ENCODE measurements around the gene TRA2B.
"Not testable (repeated sequence)": the region's sequence is repeated elsewhere in the genome, so short reads cannot be mapped to it uniquely, and the experiment has no call there.

TRA2B gene

GRCh38 chr3:185928496-185928895, 9.3 kb downstream of the TRA2B start:
- DNase-seq (ENCODE audit: low read depth in 4 of 4, low spot score in 1 of 4): no peak

DNA sequence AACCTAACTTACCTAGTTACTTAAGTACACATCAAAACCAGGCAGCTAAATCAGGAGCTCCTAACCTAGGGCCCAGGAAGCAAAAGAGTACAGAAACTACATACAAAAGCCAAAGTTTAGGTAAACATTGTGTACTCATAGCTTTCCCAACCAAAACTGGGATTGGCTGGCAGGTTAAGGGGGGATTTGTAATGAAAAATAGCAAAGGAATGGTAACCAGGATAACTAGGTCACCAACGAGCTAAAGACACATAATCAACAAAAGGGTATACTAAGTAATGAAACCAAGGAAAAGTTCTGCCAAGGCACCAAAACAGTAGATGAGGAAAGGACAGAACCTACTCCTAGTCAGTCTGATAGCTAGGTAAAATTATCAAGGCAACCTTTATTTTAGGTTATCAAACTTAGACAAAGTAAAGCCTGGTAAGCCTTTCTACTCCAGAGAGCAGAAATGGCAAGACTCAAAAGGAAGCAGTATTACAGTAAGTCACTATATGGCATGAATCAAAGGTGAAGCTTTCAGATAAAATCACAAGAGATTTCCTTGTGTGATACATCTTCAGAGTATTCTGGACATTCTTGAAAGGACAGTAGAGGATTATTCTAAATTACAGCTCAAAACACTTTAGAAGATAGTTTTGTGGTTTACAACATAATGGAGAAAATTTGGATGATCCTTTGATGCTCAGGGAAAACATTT, 10.2 kb downstream of the TRA2B start:
- DNase-seq (ENCODE audit: low read depth in 4 of 4, low spot score in 1 of 4): no peak

DNA sequence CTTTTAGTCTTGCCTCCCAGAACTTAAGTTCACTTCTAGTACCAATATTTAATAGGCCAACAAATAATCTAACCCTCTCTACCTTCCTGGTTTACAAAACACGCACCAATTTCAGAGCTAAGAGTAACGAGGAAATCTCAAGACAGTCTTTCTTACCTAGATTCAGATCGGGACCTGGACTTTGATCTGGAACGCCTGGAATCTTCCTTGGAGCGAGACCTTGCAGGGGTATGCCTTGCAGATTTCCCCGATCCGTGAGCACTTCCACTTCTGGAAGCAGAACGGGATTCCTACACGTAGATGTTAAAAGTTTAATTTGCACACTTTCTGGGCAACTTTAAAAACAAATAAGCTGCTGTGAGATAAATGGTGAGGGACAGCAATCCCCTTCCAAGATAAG, 11.4 kb downstream of the TRA2B start:
- no peak for DNase-seq (ENCODE audit: low read depth in 4 of 4, low spot score in 1 of 4)

- no peak for DNase-seq (ENCODE audit: low read depth in 4 of 4, low spot score in 1 of 4)
These were observed 12.5 kb downstream of the TRA2B start for GRCh38 chr3:185925353-185925752.

DNA sequence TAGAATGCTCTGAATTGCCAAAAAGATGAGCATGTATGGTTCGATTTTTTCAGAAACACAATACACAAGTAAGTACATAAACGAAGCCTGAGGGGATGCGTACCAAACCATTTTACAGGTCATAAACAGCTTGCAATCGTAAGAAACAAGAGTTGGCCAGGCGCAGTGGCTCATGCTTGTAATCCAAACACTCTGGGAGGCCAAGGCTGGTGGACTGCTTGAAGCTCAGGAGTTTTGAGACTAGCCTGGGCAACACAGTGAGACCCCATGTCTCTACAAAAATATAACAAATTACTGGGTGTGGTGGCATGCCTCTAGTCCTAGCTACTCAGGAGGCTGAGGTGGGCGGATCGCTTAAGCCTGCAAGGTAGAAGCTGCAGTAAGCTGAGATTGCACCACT, 13.4 kb downstream of the TRA2B start:
- no peak for DNase-seq (ENCODE audit: low read depth in 4 of 4, low spot score in 1 of 4)

GRCh38 chr3:185920184-185920583, 17.6 kb downstream of the TRA2B start:
- no peak for DNase-seq (ENCODE audit: low read depth in 4 of 4, low spot score in 1 of 4)

DNA sequence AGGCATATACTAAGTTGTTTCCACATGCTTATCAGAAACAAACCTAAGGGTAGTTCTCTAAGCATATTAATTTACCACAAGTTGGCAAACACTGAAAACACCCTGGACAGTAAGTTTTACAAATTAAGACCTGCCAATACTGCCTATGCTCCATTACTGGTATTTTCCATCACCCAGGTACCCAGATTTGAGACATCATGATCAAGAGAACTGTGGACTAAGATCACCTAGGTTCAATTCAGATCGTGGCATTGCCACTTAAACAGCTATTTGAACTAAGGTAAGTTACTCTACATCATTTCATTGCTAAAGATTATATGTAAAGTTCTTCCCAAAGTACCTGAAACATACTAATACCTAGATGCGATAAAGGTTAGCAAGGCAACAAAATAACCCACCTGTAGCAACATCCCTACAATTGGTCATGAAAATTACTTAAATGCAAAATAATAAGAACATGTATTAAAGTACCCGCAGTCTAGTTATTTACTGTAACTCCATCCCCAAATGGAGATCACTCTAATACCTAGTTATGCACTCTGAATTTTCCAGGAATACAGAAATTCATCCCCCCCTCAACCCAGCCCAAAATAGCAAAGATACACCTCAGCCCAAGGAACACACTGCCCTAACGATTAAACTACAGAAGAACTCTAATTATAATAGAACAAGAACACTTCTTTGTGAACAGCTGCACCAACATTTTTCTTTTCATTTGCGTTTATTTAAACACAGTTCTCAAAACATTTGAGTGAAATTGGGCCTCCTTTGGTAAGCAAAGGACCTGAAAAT, 21.6 kb downstream of the TRA2B start:
- no peak for DNase-seq (ENCODE audit: low read depth in 4 of 4, low spot score in 1 of 4)

GRCh38 chr3:185915642-185916041, 22.2 kb downstream of the TRA2B start:
- DNase-seq (ENCODE audit: low read depth in 4 of 4, low spot score in 1 of 4): no peak

DNA sequence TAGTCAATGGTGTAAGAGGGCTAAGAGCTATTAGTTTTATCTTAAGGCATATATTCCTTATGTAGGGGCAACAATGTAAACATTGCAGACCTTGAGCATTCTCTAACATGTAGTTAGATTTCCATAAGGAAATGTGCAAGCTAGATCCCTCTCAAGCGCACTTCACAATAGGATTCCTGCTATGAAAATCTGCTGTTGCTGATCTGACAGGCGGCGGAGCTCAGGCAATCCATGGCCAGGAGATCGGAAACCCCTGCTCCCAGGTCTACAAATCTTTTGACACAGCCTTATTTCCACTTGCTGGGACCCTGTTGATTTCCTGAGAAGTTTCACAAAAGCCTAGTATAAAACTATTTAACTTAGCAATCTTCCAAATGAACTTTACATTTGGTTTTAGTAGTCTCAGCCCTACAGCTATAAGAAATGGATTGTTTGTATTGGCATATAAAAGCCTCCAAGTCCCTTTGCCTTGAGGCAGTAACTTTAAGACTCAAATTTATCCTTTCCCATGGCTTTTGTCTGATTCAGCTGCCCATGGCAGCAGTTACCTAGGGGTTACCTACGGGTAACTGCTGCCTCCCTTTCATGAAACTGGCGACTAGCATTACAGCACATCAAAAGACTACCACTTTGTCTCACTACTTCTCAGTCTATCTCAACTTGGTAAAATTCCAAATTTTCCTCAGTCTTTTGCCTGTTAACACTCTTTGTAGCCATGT, 22.7 kb downstream of the TRA2B start:
- DNase-seq (ENCODE audit: low read depth in 4 of 4, low spot score in 1 of 4): no peak

GRCh38 chr3:185912929-185913901, 24.6 kb downstream of the TRA2B start:
- DNase-seq (ENCODE audit: low read depth in 4 of 4, low spot score in 1 of 4): no peak

DNA sequence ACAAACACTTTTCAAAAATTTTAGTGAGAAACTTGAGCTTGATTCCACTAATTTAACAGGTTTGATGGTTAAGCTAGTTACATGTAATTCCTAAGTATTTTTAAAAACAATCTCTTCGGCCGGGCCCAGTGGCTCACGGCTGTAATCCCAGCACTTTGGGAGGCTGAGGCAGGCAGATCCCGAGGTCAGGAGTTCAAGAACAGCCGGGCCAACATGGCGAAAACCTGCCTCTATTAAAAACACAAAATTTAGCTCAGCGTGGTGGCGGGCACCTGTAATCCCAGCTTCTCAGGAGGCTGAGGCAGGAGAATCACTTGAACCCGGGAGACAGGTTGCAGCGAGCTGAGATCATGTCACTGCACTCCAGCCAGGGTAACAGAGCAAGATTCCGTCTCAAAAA, 25.3 kb downstream of the TRA2B start:
- DNase-seq (ENCODE audit: low read depth in 4 of 4, low spot score in 1 of 4): no peak

DNA sequence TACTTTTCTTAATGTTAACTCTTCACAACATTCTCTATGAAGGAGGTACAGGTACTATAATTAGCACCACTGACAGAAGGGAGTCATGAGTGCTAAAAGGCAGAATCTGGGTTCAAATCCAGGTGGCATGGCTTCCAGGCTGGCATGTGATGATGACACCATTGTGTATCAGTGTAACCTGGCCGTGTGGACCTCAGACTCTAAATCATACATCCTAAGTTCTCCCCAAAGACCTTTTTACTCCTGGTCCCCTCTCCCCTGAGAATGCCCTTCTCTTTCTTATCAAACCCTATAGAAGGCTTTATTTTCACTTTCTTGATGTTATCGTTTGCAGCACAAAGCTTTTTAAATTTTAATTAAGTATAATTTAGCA, 26.8 kb downstream of the TRA2B start:
- not testable (repeated sequence) for DNase-seq (ENCODE audit: low read depth in 4 of 4, low spot score in 1 of 4)

DNA sequence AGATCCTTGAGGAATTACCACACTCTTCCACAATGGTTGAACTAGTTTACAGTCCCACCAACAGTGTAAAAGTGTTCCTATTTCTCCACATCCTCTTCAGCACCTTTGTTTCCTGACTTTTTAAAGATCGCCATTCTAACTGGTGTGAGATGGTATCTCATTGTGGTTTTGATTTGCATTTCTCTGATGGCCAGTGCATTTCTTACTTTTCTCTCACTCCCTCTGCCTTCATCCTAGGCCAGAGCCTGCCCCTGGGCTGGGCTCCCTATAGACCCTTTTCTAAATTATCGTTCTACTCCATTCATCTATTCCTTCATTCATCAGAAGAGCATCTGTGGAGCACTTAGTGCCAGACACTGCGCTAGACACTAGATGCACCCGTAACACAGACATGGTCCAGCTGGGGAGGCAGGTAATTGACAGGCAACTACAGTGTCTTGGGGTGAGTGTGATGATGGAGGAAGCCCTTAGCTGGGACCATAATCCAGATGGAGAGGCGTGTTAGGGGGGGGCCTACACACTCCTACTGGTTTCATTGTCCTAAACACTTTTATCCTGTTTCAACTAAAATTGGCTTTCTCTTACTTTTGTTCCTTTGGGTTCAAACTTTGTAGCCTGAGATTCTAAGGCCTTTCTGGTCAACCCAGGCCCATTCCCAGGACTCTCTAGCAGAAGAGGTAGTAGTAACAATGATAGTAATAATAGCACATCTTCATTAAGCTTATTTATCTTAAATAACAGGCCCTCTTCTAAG, 27.3 kb downstream of the TRA2B start:
- not testable (repeated sequence) for DNase-seq (ENCODE audit: low read depth in 4 of 4, low spot score in 1 of 4)

- DNase-seq (ENCODE audit: low read depth in 4 of 4, low spot score in 1 of 4): not testable (repeated sequence)
These were observed 27.9 kb downstream of the TRA2B start for GRCh38 chr3:185909913-185910312.

GRCh38 chr3:185900228-185900627, 37.6 kb downstream of the TRA2B start:
- no peak for DNase-seq (ENCODE audit: low read depth in 4 of 4, low spot score in 1 of 4)

DNA sequence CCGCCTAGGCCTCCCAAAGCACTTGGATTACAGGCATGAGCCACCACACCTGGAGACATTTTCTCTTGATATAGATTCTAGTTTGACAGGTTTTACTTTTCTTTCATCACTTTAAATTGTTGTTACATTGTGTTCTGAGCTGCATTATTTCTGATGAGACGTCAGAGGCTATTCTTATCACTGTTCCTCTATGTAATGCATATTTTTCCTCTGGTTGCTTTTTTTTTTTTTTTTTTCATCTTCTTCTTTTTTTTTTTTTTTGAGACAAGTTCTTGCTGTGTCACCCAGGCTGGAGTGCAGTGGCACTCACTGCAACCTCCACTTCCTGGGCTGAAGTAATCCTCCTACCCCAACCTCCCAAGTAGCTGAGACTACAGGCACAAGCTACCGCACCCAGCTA, 41.2 kb downstream of the TRA2B start:
- DNase-seq (ENCODE audit: low read depth in 4 of 4, low spot score in 1 of 4): no peak

- no peak for DNase-seq (ENCODE audit: low read depth in 4 of 4, low spot score in 1 of 4)
These were observed 50.7 kb downstream of the TRA2B start for GRCh38 chr3:185887066-185887465.

DNA sequence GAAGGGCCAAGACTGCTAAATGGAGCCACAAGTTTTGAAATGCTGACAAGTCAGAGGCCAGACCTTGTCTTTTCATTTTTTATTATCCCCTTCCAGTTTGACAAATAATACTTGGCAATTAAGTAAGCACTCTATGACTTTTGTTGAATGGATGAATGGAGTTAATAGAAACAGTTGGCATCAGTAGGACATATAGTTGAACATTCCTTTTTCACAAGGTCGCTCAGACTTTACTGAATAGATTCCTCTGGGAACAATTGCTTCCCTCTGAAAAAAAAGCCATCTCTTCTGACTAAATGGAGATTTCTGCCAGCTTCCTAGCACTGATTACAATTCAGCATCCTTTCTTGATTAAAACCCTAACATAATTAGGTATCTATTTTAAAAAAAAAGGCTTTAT, 53.2 kb downstream of the TRA2B start:
- no peak for DNase-seq (ENCODE audit: low read depth in 4 of 4, low spot score in 1 of 4)

- no peak for DNase-seq (ENCODE audit: low read depth in 4 of 4, low spot score in 1 of 4)
These were observed 55.9 kb downstream of the TRA2B start for GRCh38 chr3:185881926-185882325.

DNA sequence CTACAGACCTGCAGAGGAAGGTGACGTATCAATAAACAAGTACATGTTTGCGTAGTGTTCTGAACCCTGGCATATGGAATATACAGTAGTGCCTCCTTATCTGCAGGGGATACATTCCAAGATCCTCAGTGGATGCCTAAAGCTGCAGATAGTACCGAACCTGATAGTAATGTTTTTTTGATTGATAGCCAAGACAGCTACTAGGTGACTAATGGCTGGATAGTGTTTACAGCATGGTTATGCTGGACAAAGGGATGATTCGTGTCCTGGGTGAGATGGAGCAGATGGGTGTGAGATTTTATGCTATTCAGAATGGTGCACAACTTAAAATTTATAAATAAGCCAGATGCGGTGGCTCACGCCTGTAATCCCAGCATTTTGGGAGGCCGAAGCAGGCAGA, 57.2 kb downstream of the TRA2B start:
- no peak for DNase-seq (ENCODE audit: low read depth in 4 of 4, low spot score in 1 of 4)
